B cell (primary cell): ENCODE data around the gene CD80. TPM values are rescaled to one million over a fixed set of nuclear protein-coding genes. Genes with fewer than 3 reads are reported as not detected.

Experiments
- ATAC-seq: fragments of 200-7000 bp; cut with Tn5 transposase; one replicate; pipeline ENCODE4 v1.10.0; 2021; ENCODE audit warnings: low read depth, mild to moderate bottlenecking, moderate number of reproducible peaks, moderate library complexity
- CTCF ChIA-PET: fragments of 350-600 bp; sonication (Branson Sonifier 250); formaldehyde crosslinking; loops from one replicate; lab custom pipeline; 2021; ENCODE audit warnings: antibody characterized with exemption, inconsistent platforms; lab: Charles Lee
- POLR2A ChIA-PET: fragments of 350-600 bp; sonication (Branson Sonifier 250); formaldehyde crosslinking; loops from one replicate; lab custom pipeline; 2021; ENCODE audit warnings: antibody characterized with exemption; lab: Charles Lee
- DNase-seq: peaks from one replicate; pipeline ENCODE4 v3.0.0; 2013
- H2AFZ ChIP-seq: 2 replicates; pipeline ENCODE4 v1.6.1; 2012; ENCODE audit warnings: mild to moderate bottlenecking, low read depth, low read length; ENCODE audit not compliant: insufficient read depth, poor library complexity, severe bottlenecking
- H3K27ac ChIP-seq, 2 donors: 1 replicate in 1 of 2; 2 replicates in 1 of 2; pipeline ENCODE4 v1.5.1; 2012 to 2013; ENCODE audit warnings: low read length in 2 of 2, mild to moderate bottlenecking in 2 of 2, moderate library complexity in 1 of 2
- H3K27me3 ChIP-seq, 4 experiments: fragments of 200-600 bp in 1 of 4; sonication (generic) in 1 of 4; replicated peaks in 1 of 4; 1 replicate in 2 of 4; 2 replicates in 2 of 4; pipeline versions ENCODE4 v1.6.1 to v1.7.0; 2013 to 2016; ENCODE audit warnings: low read length in 3 of 4, mild to moderate bottlenecking in 2 of 4, mixed read lengths in 1 of 4, moderate library complexity in 1 of 4; ENCODE audit not compliant: insufficient read depth in 4 of 4, control insufficient read depth in 3 of 4; ENCODE audit errors: control extremely low read depth in 1 of 4
- H3K36me3 ChIP-seq, 2 experiments: replicated peaks in 1 of 2; 1 replicate in 1 of 2; 2 replicates in 1 of 2; pipeline versions ENCODE4 v1.6.1 to v1.7.1; 2013; ENCODE audit warnings: low read length in 1 of 2; ENCODE audit not compliant: insufficient read depth in 2 of 2, control insufficient read depth in 1 of 2; ENCODE audit errors: control extremely low read depth in 1 of 2, extremely low read depth in 1 of 2
- H3K4me1 ChIP-seq, 2 donors: fragments of 200-600 bp in 1 of 2; sonication (generic) in 1 of 2; 1 replicate in 1 of 2; 2 replicates in 1 of 2; pipeline versions ENCODE4 v1.5.1 to v1.6.1; 2013 to 2017; ENCODE audit warnings: low read length in 2 of 2; ENCODE audit not compliant: control insufficient read depth in 2 of 2, insufficient read depth in 2 of 2
- H3K4me2 ChIP-seq: replicated peaks from 2 replicates; pipeline ENCODE3; 2012; ENCODE audit warnings: mild to moderate bottlenecking, low read depth, low read length; ENCODE audit not compliant: poor library complexity, severe bottlenecking
- H3K4me3 ChIP-seq, 5 experiments: fragments of 200-600 bp in 1 of 5; sonication (generic) in 1 of 5; 1 replicate in 3 of 5; 2 replicates in 2 of 5; pipeline versions ENCODE4 v1.5.1 to v1.7.0; 2011 to 2016; ENCODE audit warnings: low read length in 4 of 5, mild to moderate bottlenecking in 4 of 5, low read depth in 2 of 5, control low read depth in 1 of 5, moderate library complexity in 1 of 5; ENCODE audit not compliant: insufficient read depth in 1 of 5; ENCODE audit errors: control extremely low read depth in 1 of 5, extremely low read depth in 1 of 5
- H3K79me2 ChIP-seq: fragments of 200-600 bp; sonication (generic); one replicate; pipeline ENCODE4 v1.6.0; 2016; ENCODE audit warnings: low read length; ENCODE audit not compliant: control insufficient read depth, insufficient read depth
- H3K9ac ChIP-seq: fragments of 200-600 bp; sonication (generic); 2 replicates; pipeline ENCODE4 v1.6.1; 2017; ENCODE audit warnings: mild to moderate bottlenecking, low read length, moderate library complexity
- H3K9me3 ChIP-seq, 3 donors: one replicate each; pipeline versions ENCODE4 v1.6.1 to v1.7.1; 2013; ENCODE audit warnings: low read length in 2 of 3; ENCODE audit not compliant: control insufficient read depth in 2 of 3, insufficient read depth in 1 of 3; ENCODE audit errors: control extremely low read depth in 1 of 3
- H4K20me1 ChIP-seq: 2 replicates; pipeline ENCODE4 v1.6.0; 2012; ENCODE audit warnings: mild to moderate bottlenecking, low read length; ENCODE audit not compliant: insufficient read depth, control insufficient read depth, poor library complexity, severe bottlenecking
- H3K27ac Mint-ChIP-seq: one replicate; pipeline ENCODE4 v1.8.0; 2021; ENCODE audit warnings: mixed read lengths
- H3K27me3 Mint-ChIP-seq: one replicate; pipeline ENCODE4 v1.8.0; 2021; ENCODE audit warnings: mixed read lengths
- H3K4me1 Mint-ChIP-seq: one replicate; pipeline ENCODE4 v1.8.0; 2021; ENCODE audit warnings: mixed read lengths
- H3K4me3 Mint-ChIP-seq: one replicate; pipeline ENCODE4 v1.8.0; 2021; ENCODE audit warnings: mixed read lengths
- H3K9me3 Mint-ChIP-seq: one replicate; pipeline ENCODE4 v1.8.0; 2022; ENCODE audit warnings: mixed read lengths; ENCODE audit not compliant: insufficient read depth
- EZH2 ChIP-seq: IDR thresholded peaks from 2 replicates; pipeline ENCODE4 v1.6.1; 2012; ENCODE audit warnings: borderline replicate concordance, low read depth, mild to moderate bottlenecking, moderate library complexity, low read length; ENCODE audit not compliant: insufficient read depth, poor library complexity, severe bottlenecking
- WGBS: methylation state at CpG from one replicate; pipeline ENCODE4 v1.1.5; 2013; ENCODE audit warnings: missing lambda C conversion rate; ENCODE audit not compliant: insufficient coverage; 5-methylcytosine and 5-hydroxymethylcytosine counted together
- intact Hi-C: fragments of 100-400 bp; cut with micrococcal nuclease; formaldehyde crosslinking; loops from one replicate; pipeline ENCODE4 v1.10.0; 2022
- polyA plus RNA-seq: library from polyadenylated mRNA; depleted of rRNA; stranded (reverse); fragments of >200 nt; gene quantifications from 2 replicates; pipeline ENCODE4 v1.2.3, GENCODE V29; 2012
- total RNA-seq, 2 donors: library from RNA; stranded (reverse); fragments of 120-200 nt in 1 of 2; gene quantifications; 1 replicate in 1 of 2; 2 replicates in 1 of 2; pipeline versions ENCODE4 v1.2.3 to v1.2.4, GENCODE V29; 2013 to 2022
- TF ChIP-seq, protein P1 (sequence below): fragments of 200-600 bp; IDR thresholded peaks from one replicate; pipeline ENCODE4 v1.8.0; 2022; ENCODE audit warnings: antibody characterized with exemption, mild to moderate bottlenecking

The CD80 gene
- total and polyA plus RNA-seq, 2 donors (not counting 1 experiment from before 2014, with no cell fraction given): 15.0 to 26.5 TPM

GRCh38 chr3:119601154-119601553 lies 41.7 kb upstream of the CD80 start:
- no peak for ATAC-seq
- Histone ChIP-seq H3K9ac (no peak overlapping the region), H3K36me3 (no peaks in the 10 kb centered on the region), H3K79me2 (no peaks in the 10 kb centered on the region), H3K4me2 (no peak overlapping the region), H3K4me1 (peaks cover 4 to 10% of the 10 kb centered on the region in 2 donors), H3K27ac (no peak overlapping the region), H4K20me1 (no peaks in the 10 kb centered on the region), H3K4me3 (no peak overlapping the region), H3K9me3 (no peaks in the 10 kb centered on the region), H3K27me3 (no peaks in the 10 kb centered on the region), H2AFZ (peak overlapping the region; percentile 14)
- Mint-ChIP-seq H3K9me3 (no peaks in the 10 kb centered on the region), H3K4me1 (peaks cover 32% of the 10 kb centered on the region), H3K27me3 (no peaks in the 10 kb centered on the region), H3K4me3 (no peak overlapping the region), H3K27ac (no peak overlapping the region)
- 88% methylated on average over 3 of the region's 3 CpGs for WGBS
- TF ChIP-seq, protein P1, sequence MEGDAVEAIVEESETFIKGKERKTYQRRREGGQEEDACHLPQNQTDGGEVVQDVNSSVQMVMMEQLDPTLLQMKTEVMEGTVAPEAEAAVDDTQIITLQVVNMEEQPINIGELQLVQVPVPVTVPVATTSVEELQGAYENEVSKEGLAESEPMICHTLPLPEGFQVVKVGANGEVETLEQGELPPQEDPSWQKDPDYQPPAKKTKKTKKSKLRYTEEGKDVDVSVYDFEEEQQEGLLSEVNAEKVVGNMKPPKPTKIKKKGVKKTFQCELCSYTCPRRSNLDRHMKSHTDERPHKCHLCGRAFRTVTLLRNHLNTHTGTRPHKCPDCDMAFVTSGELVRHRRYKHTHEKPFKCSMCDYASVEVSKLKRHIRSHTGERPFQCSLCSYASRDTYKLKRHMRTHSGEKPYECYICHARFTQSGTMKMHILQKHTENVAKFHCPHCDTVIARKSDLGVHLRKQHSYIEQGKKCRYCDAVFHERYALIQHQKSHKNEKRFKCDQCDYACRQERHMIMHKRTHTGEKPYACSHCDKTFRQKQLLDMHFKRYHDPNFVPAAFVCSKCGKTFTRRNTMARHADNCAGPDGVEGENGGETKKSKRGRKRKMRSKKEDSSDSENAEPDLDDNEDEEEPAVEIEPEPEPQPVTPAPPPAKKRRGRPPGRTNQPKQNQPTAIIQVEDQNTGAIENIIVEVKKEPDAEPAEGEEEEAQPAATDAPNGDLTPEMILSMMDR: no peak
- ChIA-PET POLR2A (no interaction called here), CTCF (interaction anchor here (0.6 to 1.6 kb wide), 7 partner anchors 12 to 219 kb away, joined by 3 to 9 read pairs (median 4); partner anchors contain the start of gene ADPRH)
- DNase-seq: no peak
- intact Hi-C loops: no loop called here

DNA sequence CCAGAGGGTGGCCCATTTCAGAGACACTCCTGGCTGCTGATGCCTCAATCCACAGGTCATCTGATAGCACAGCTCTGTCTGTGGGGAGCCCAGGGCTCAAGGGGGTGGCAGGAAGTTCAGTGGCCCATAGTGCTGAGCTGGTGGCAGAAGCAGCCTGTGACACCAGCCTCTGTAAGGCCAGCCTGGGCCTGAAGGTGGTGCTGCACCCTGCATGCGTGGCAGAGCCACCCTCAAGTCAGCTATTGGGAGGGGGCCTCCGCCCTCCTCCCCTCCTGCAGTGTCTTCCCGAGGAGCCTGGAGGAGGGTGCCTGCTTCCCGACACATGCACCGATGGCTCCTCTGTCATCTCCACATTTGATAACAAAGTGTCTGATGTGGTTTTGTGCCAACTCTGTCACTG lies 41.3 kb upstream of the CD80 start:
- Histone ChIP-seq H3K27ac (no peak overlapping the region), H3K9ac (no peak overlapping the region), H3K79me2 (no peaks in the 10 kb centered on the region), H3K4me3 (no peak overlapping the region), H3K27me3 (no peaks in the 10 kb centered on the region), H3K36me3 (no peaks in the 10 kb centered on the region), H2AFZ (peak overlapping the region; percentile 14), H3K4me1 (peaks cover 7 to 15% of the 10 kb centered on the region in 2 donors), H4K20me1 (no peaks in the 10 kb centered on the region), H3K9me3 (no peaks in the 10 kb centered on the region), H3K4me2 (no peak overlapping the region)
- Mint-ChIP-seq H3K4me1 (peaks cover 36% of the 10 kb centered on the region), H3K27ac (no peak overlapping the region), H3K9me3 (no peaks in the 10 kb centered on the region), H3K4me3 (no peak overlapping the region), H3K27me3 (no peaks in the 10 kb centered on the region)
- 43% methylated on average over 3 of the region's 5 CpGs for WGBS
- CTCF ChIA-PET: interaction anchor here (0.6 to 1.7 kb wide), 10 partner anchors 12 to 220 kb away, joined by 3 to 9 read pairs (median 4); partner anchors contain the start of genes ADPRH and COX17
- POLR2A ChIA-PET: no interaction called here
- TF ChIP-seq, protein P1: peak; percentile 43
- no peak for TF ChIP-seq EZH2
- intact Hi-C loops: no loop called here
- DNase-seq (peak; percentile 52), ATAC-seq (peak; percentile 84)
